Measurements from ENCODE around the gene TTC6. TPM values are rescaled to one million over a fixed set of nuclear protein-coding genes. Genes with fewer than 3 reads are reported as not detected.

The TTC6 gene
- total and polyA plus RNA-seq, 3 experiments from 2014 or later = not detected

DNA sequence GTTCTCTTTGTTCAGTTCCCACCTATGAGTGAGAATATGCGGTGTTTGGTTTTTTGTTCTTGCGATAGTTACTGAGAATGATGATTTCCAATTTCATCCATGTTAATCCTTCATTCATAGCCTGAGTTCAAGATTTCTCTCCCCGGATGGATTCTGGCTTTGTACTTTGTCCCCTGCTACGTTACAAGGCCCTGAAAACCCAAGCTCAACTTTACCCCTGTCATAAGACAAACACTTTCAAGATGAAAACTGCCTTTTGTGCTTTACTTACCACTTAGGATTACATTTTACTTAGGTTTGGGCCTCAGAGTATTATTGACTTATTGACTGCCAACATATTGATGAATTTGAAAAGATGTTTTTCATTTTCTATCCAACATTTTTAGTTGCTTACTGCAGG is 36.7 kb upstream of the TTC6 start:
- Histone ChIP-seq H3K36me3 (ENCODE audit: insufficient read depth, low read length) (no peaks in the 10 kb centered on the region), H3K4me3 (ENCODE audit: low read length) (no peak overlapping the region), H3K9me3 (ENCODE audit: low read length) (no peaks in the 10 kb centered on the region), H3K4me1 (ENCODE audit: insufficient read depth, low read length) (no peaks in the 10 kb centered on the region), H3K27me3 (ENCODE audit: insufficient read depth, low read length, poor library complexity, severe bottlenecking) (no peaks in the 10 kb centered on the region), H3K27ac (ENCODE audit: low read depth, low read length) (no peak overlapping the region)
- H3K4me1 Mint-ChIP-seq = no peaks in the 10 kb centered on the region
- no peak overlapping the region for H3K27ac Mint-ChIP-seq
- H3K4me3 Mint-ChIP-seq = no peak overlapping the region
- no peaks in the 10 kb centered on the region for H3K36me3 Mint-ChIP-seq
- CTCF ChIA-PET = no interaction called here
- peaks cover 0 to 1% of the 10 kb centered on the region in 2 donors for H3K27me3 Mint-ChIP-seq
- peaks cover 5 to 18% (median 11%) of the 10 kb centered on the region in 5 donors for H3K9me3 Mint-ChIP-seq
- POLR2A ChIA-PET = no interaction called here
- no peak for DNase-seq

- peaks cover 0 to 1% of the 10 kb centered on the region in 2 donors for H3K27me3 Mint-ChIP-seq
- ChIA-PET CTCF (no interaction called here), POLR2A (no interaction called here)
- no peak overlapping the region for H3K27ac Mint-ChIP-seq
- Histone ChIP-seq H3K36me3 (ENCODE audit: insufficient read depth, low read length) (no peaks in the 10 kb centered on the region), H3K4me3 (ENCODE audit: low read length) (no peak overlapping the region), H3K4me1 (ENCODE audit: insufficient read depth, low read length) (no peaks in the 10 kb centered on the region), H3K27me3 (ENCODE audit: insufficient read depth, low read length, poor library complexity, severe bottlenecking) (no peaks in the 10 kb centered on the region), H3K27ac (ENCODE audit: low read depth, low read length) (no peak overlapping the region), H3K9me3 (ENCODE audit: low read length) (no peaks in the 10 kb centered on the region)
- H3K36me3 Mint-ChIP-seq = no peaks in the 10 kb centered on the region
- no peak for DNase-seq
- peaks cover 5 to 13% (median 11%) of the 10 kb centered on the region in 5 donors for H3K9me3 Mint-ChIP-seq
- H3K4me3 Mint-ChIP-seq = no peak overlapping the region
- H3K4me1 Mint-ChIP-seq = no peaks in the 10 kb centered on the region
Measured at GRCh38 chr14:37559386-37559785, 36.0 kb upstream of the TTC6 start.

GRCh38 chr14:37563189-37563588 is 32.2 kb upstream of the TTC6 start:
- no peaks in the 10 kb centered on the region for H3K36me3 ChIP-seq (ENCODE audit: insufficient read depth, low read length)
- Mint-ChIP-seq H3K9me3 (peaks cover 0 to 5% (median 0%) of the 10 kb centered on the region in 5 donors), H3K27ac (no peak overlapping the region), H3K27me3 (no peaks in the 10 kb centered on the region), H3K36me3 (no peaks in the 10 kb centered on the region), H3K4me1 (no peaks in the 10 kb centered on the region), H3K4me3 (no peak overlapping the region)
- H3K27ac ChIP-seq (ENCODE audit: low read depth, low read length) = no peak overlapping the region
- POLR2A ChIA-PET = no interaction called here
- CTCF ChIA-PET = no interaction called here
- no peak for DNase-seq
- no peaks in the 10 kb centered on the region for H3K4me1 ChIP-seq (ENCODE audit: insufficient read depth, low read length)
- no peaks in the 10 kb centered on the region for H3K9me3 ChIP-seq (ENCODE audit: low read length)
- H3K4me3 ChIP-seq (ENCODE audit: low read length) = no peak overlapping the region
- no peaks in the 10 kb centered on the region for H3K27me3 ChIP-seq (ENCODE audit: insufficient read depth, low read length, poor library complexity, severe bottlenecking)

DNA sequence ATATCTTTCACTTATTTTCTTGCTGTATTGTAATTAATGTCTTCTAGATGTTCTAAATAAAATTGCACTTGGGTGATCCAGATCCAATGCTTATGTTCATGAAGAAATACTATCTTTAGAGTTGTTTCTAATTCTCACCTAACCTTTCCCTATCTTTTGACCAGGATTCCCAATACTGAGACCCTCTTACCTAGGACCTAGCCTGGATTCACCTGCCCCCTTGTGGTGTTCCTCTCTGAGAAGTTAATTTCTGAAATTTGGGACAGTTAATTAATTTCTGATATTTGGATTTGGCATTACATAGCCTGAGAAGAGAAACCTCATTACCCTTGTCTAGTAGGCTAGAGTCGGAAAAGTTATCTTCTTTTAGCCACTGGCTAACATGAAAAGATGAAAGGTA is 29.9 kb upstream of the TTC6 start:
- Histone ChIP-seq H3K36me3 (ENCODE audit: insufficient read depth, low read length) (no peaks in the 10 kb centered on the region), H3K4me1 (ENCODE audit: insufficient read depth, low read length) (no peaks in the 10 kb centered on the region), H3K9me3 (ENCODE audit: low read length) (no peaks in the 10 kb centered on the region), H3K4me3 (ENCODE audit: low read length) (no peak overlapping the region), H3K27ac (ENCODE audit: low read depth, low read length) (no peak overlapping the region), H3K27me3 (ENCODE audit: insufficient read depth, low read length, poor library complexity, severe bottlenecking) (no peaks in the 10 kb centered on the region)
- Mint-ChIP-seq H3K4me3 (no peak overlapping the region), H3K9me3 (no peaks in the 10 kb centered on the region), H3K36me3 (no peaks in the 10 kb centered on the region), H3K27me3 (no peaks in the 10 kb centered on the region), H3K4me1 (no peaks in the 10 kb centered on the region), H3K27ac (peak overlapping the region in 1 of 8 donors; percentile 34)
- CTCF ChIA-PET = no interaction called here
- POLR2A ChIA-PET = no interaction called here
- no peak for DNase-seq

DNA sequence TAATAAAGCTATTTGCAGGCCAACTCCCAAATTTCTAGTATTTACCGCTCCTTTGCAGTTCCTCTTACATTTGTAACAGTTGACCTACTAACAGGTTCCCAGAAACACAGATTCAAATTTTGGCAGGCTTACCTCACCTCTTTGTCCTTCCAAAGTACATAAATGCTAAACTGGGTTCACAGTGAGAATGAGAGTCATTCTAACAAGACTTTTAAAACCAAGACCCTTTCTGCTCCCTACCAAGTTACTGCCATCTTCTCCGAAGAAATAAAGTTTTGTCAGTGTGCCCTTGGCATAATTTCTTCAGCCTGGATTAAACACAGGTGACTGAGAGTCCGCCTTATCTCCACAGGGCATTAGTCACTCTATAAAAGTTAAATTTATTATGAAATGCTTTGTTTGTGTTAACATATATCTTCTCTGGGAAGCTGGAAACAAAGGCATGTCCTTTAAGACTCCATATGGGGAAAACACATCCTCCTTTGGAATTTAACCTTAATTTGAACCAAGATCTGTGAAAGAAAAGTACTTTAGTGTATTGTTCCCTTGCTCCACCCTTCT is 28.5 kb upstream of the TTC6 start:
- no peaks in the 10 kb centered on the region for H3K9me3 ChIP-seq (ENCODE audit: low read length)
- no peaks in the 10 kb centered on the region for H3K27me3 Mint-ChIP-seq
- no peak for DNase-seq

GRCh38 chr14:37569729-37570128 is 25.7 kb upstream of the TTC6 start:
- Histone ChIP-seq H3K27me3 (ENCODE audit: insufficient read depth, low read length, poor library complexity, severe bottlenecking) (no peaks in the 10 kb centered on the region), H3K4me3 (ENCODE audit: low read length) (no peak overlapping the region), H3K4me1 (ENCODE audit: insufficient read depth, low read length) (no peaks in the 10 kb centered on the region), H3K9me3 (ENCODE audit: low read length) (no peaks in the 10 kb centered on the region), H3K36me3 (ENCODE audit: insufficient read depth, low read length) (no peaks in the 10 kb centered on the region), H3K27ac (ENCODE audit: low read depth, low read length) (no peak overlapping the region)
- Mint-ChIP-seq H3K9me3 (peaks cover 0 to 9% (median 4%) of the 10 kb centered on the region in 5 donors), H3K27ac (no peak overlapping the region), H3K27me3 (peaks cover 0 to 1% of the 10 kb centered on the region in 2 donors), H3K36me3 (no peaks in the 10 kb centered on the region), H3K4me3 (peak overlapping the region in 1 of 7 donors; percentile 20), H3K4me1 (no peaks in the 10 kb centered on the region)
- DNase-seq = no peak
- ChIA-PET POLR2A (no interaction called here), CTCF (no interaction called here)

More for the DNA sequence above, 28.5 kb upstream of the TTC6 start:
- Mint-ChIP-seq H3K4me3 (no peak overlapping the region), H3K27ac (no peak overlapping the region), H3K4me1 (no peaks in the 10 kb centered on the region), H3K36me3 (no peaks in the 10 kb centered on the region), H3K9me3 (peaks cover 0 to 4% (median under 1%) of the 10 kb centered on the region in 5 donors)
- no peak overlapping the region for H3K27ac ChIP-seq (ENCODE audit: low read depth, low read length)
- H3K36me3 ChIP-seq (ENCODE audit: insufficient read depth, low read length) = no peaks in the 10 kb centered on the region
- H3K27me3 ChIP-seq (ENCODE audit: insufficient read depth, low read length, poor library complexity, severe bottlenecking) = no peaks in the 10 kb centered on the region
- no peak overlapping the region for H3K4me3 ChIP-seq (ENCODE audit: low read length)
- H3K4me1 ChIP-seq (ENCODE audit: insufficient read depth, low read length) = no peaks in the 10 kb centered on the region
- ChIA-PET POLR2A (no interaction called here), CTCF (no interaction called here)

GRCh38 chr14:37571391-37571790 is 24.0 kb upstream of the TTC6 start:
- Mint-ChIP-seq H3K4me1 (no peaks in the 10 kb centered on the region), H3K9me3 (peaks cover 0 to 9% (median 4%) of the 10 kb centered on the region in 5 donors), H3K36me3 (no peaks in the 10 kb centered on the region), H3K27ac (no peak overlapping the region), H3K27me3 (peaks cover 0 to 1% of the 10 kb centered on the region in 2 donors), H3K4me3 (no peak overlapping the region)
- ChIA-PET POLR2A (no interaction called here), CTCF (no interaction called here)
- H3K9me3 ChIP-seq (ENCODE audit: low read length) = no peaks in the 10 kb centered on the region
- DNase-seq = no peak
- no peak overlapping the region for H3K27ac ChIP-seq (ENCODE audit: low read depth, low read length)
- H3K4me1 ChIP-seq (ENCODE audit: insufficient read depth, low read length) = no peaks in the 10 kb centered on the region
- no peaks in the 10 kb centered on the region for H3K27me3 ChIP-seq (ENCODE audit: insufficient read depth, low read length, poor library complexity, severe bottlenecking)
- H3K4me3 ChIP-seq (ENCODE audit: low read length) = no peak overlapping the region
- no peaks in the 10 kb centered on the region for H3K36me3 ChIP-seq (ENCODE audit: insufficient read depth, low read length)

GRCh38 chr14:37573356-37573755 is 22.1 kb upstream of the TTC6 start:
- H3K4me1 Mint-ChIP-seq = no peaks in the 10 kb centered on the region
- DNase-seq = no peak
- no peaks in the 10 kb centered on the region for H3K4me1 ChIP-seq (ENCODE audit: insufficient read depth, low read length)
- H3K9me3 ChIP-seq (ENCODE audit: low read length) = no peaks in the 10 kb centered on the region
- H3K4me3 Mint-ChIP-seq = no peak overlapping the region
- H3K27ac ChIP-seq (ENCODE audit: low read depth, low read length) = no peak overlapping the region
- no peaks in the 10 kb centered on the region for H3K36me3 Mint-ChIP-seq
- peaks cover 0 to 3% of the 10 kb centered on the region in 2 donors for H3K27me3 Mint-ChIP-seq
- ChIA-PET POLR2A (no interaction called here), CTCF (no interaction called here)
- H3K9me3 Mint-ChIP-seq = peaks cover 0 to 11% (median 4%) of the 10 kb centered on the region in 5 donors
- H3K36me3 ChIP-seq (ENCODE audit: insufficient read depth, low read length) = no peaks in the 10 kb centered on the region
- no peak overlapping the region for H3K4me3 ChIP-seq (ENCODE audit: low read length)
- no peak overlapping the region for H3K27ac Mint-ChIP-seq
- no peaks in the 10 kb centered on the region for H3K27me3 ChIP-seq (ENCODE audit: insufficient read depth, low read length, poor library complexity, severe bottlenecking)

GRCh38 chr14:37579274-37579673 is 16.2 kb upstream of the TTC6 start:
- peaks cover 0 to 5% (median under 1%) of the 10 kb centered on the region in 5 donors for H3K9me3 Mint-ChIP-seq
- ChIA-PET CTCF (no interaction called here), POLR2A (no interaction called here)
- peaks cover 4 to 19% of the 10 kb centered on the region in 2 donors for H3K27me3 Mint-ChIP-seq
- no peaks in the 10 kb centered on the region for H3K9me3 ChIP-seq (ENCODE audit: low read length)
- no peaks in the 10 kb centered on the region for H3K4me1 ChIP-seq (ENCODE audit: insufficient read depth, low read length)
- H3K36me3 Mint-ChIP-seq = no peaks in the 10 kb centered on the region
- no peak overlapping the region for H3K27ac Mint-ChIP-seq
- H3K4me3 ChIP-seq (ENCODE audit: low read length) = no peak overlapping the region
- no peaks in the 10 kb centered on the region for H3K36me3 ChIP-seq (ENCODE audit: insufficient read depth, low read length)
- no peak for DNase-seq
- H3K27me3 ChIP-seq (ENCODE audit: insufficient read depth, low read length, poor library complexity, severe bottlenecking) = no peaks in the 10 kb centered on the region
- H3K27ac ChIP-seq (ENCODE audit: low read depth, low read length) = no peak overlapping the region
- no peaks in the 10 kb centered on the region for H3K4me1 Mint-ChIP-seq
- no peak overlapping the region for H3K4me3 Mint-ChIP-seq

All from CD8-positive, alpha-beta memory T cell (primary cell).